ENCODE results near the gene HMGCR.

HMGCR gene

DNA sequence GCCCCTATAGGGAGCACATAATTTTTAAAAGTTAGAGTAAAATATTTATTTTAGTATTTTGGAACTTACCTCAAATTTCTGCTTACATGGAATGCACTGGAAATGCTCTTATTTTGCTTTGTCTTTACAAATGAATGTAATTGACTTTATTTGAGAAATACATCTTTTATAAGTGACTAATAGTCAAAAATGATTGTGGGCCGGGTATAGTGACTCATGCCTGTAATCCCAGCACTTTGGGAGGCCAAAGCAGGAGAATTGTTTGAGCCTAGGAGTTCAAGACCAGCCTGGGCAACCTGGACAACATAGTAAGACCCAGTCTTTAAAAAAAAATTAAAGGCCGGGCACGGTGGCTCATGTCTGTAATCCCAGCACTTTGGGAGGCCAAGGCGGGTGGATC lies 5.8 kb downstream of the HMGCR start:
- no peak overlapping the region for H3K27ac ChIP-seq (replicated peaks)
- TF ChIP-seq GABPA (IDR thresholded peaks at IDR 0.05; ENCODE audit: low read depth) (no peak), SPI1 (IDR thresholded peaks at IDR 0.05; ENCODE audit: borderline replicate concordance, low read depth) (no peak), POLR2AphosphoS5 (IDR thresholded peaks at IDR 0.05; ENCODE audit: low read depth) (no peak)
- TF ChIP-seq, protein P1, sequence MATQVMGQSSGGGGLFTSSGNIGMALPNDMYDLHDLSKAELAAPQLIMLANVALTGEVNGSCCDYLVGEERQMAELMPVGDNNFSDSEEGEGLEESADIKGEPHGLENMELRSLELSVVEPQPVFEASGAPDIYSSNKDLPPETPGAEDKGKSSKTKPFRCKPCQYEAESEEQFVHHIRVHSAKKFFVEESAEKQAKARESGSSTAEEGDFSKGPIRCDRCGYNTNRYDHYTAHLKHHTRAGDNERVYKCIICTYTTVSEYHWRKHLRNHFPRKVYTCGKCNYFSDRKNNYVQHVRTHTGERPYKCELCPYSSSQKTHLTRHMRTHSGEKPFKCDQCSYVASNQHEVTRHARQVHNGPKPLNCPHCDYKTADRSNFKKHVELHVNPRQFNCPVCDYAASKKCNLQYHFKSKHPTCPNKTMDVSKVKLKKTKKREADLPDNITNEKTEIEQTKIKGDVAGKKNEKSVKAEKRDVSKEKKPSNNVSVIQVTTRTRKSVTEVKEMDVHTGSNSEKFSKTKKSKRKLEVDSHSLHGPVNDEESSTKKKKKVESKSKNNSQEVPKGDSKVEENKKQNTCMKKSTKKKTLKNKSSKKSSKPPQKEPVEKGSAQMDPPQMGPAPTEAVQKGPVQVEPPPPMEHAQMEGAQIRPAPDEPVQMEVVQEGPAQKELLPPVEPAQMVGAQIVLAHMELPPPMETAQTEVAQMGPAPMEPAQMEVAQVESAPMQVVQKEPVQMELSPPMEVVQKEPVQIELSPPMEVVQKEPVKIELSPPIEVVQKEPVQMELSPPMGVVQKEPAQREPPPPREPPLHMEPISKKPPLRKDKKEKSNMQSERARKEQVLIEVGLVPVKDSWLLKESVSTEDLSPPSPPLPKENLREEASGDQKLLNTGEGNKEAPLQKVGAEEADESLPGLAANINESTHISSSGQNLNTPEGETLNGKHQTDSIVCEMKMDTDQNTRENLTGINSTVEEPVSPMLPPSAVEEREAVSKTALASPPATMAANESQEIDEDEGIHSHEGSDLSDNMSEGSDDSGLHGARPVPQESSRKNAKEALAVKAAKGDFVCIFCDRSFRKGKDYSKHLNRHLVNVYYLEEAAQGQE (IDR thresholded peaks at IDR 0.05; ENCODE audit: insufficient replicate concordance, low read depth) = no peak
- TF ChIP-seq, protein P2, sequence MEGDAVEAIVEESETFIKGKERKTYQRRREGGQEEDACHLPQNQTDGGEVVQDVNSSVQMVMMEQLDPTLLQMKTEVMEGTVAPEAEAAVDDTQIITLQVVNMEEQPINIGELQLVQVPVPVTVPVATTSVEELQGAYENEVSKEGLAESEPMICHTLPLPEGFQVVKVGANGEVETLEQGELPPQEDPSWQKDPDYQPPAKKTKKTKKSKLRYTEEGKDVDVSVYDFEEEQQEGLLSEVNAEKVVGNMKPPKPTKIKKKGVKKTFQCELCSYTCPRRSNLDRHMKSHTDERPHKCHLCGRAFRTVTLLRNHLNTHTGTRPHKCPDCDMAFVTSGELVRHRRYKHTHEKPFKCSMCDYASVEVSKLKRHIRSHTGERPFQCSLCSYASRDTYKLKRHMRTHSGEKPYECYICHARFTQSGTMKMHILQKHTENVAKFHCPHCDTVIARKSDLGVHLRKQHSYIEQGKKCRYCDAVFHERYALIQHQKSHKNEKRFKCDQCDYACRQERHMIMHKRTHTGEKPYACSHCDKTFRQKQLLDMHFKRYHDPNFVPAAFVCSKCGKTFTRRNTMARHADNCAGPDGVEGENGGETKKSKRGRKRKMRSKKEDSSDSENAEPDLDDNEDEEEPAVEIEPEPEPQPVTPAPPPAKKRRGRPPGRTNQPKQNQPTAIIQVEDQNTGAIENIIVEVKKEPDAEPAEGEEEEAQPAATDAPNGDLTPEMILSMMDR (IDR thresholded peaks at IDR 0.05; ENCODE audit: insufficient read depth, low read length) = no peak
- H3K27me3 ChIP-seq (ENCODE audit: insufficient read depth, poor library complexity, severe bottlenecking) = no peaks in the 10 kb centered on the region
- DNase-seq (ENCODE audit: low read depth in 1 of 2, low spot score in 1 of 2) = no peak
- no peak overlapping the region for H3K4me3 ChIP-seq (replicated peaks; ENCODE audit: insufficient read depth, low read length)

- Histone ChIP-seq H3K4me3 (replicated peaks; ENCODE audit: insufficient read depth, low read length) (no peak overlapping the region), H3K27ac (replicated peaks) (no peak overlapping the region), H3K27me3 (ENCODE audit: insufficient read depth, poor library complexity, severe bottlenecking) (no peaks in the 10 kb centered on the region)
- DNase-seq (ENCODE audit: low read depth in 1 of 2, low spot score in 1 of 2) = no peak
- TF ChIP-seq, protein P2 (IDR thresholded peaks at IDR 0.05; ENCODE audit: insufficient read depth, low read length) = no peak
- TF ChIP-seq, protein P1 (IDR thresholded peaks at IDR 0.05; ENCODE audit: insufficient replicate concordance, low read depth) = no peak
- TF ChIP-seq SPI1 (IDR thresholded peaks at IDR 0.05; ENCODE audit: borderline replicate concordance, low read depth) = no peak
- TF ChIP-seq GABPA (IDR thresholded peaks at IDR 0.05; ENCODE audit: low read depth) = no peak
- TF ChIP-seq POLR2AphosphoS5 (IDR thresholded peaks at IDR 0.05; ENCODE audit: low read depth) = no peak
Measured at GRCh38 chr5:75348241-75348640, 11.2 kb downstream of the HMGCR start.

DNA sequence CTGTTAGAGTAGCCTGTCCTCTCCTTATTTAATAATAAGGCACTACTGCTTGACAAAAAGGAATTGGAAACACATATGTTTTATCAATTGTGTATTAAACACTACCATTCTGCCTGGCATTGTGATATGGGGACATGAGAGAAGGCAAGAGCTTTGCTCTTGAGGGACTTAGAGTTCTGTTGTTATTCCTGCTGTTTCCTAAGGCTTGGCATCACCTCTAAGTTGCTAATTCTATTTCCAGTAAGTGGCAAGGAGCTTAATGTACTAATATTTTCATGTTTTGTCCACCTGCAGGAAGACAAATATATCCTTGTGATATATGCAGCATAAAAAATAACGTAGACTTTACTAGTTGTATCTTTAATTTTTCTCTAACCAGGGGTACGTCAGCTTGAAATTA lies 12.6 kb downstream of the HMGCR start:
- Histone ChIP-seq H3K4me3 (replicated peaks; ENCODE audit: insufficient read depth, low read length) (no peak overlapping the region), H3K27me3 (ENCODE audit: insufficient read depth, poor library complexity, severe bottlenecking) (no peaks in the 10 kb centered on the region), H3K27ac (replicated peaks) (no peak overlapping the region)
- TF ChIP-seq, protein P2 (IDR thresholded peaks at IDR 0.05; ENCODE audit: insufficient read depth, low read length) = no peak
- TF ChIP-seq SPI1 (IDR thresholded peaks at IDR 0.05; ENCODE audit: borderline replicate concordance, low read depth) (no peak), POLR2AphosphoS5 (IDR thresholded peaks at IDR 0.05; ENCODE audit: low read depth) (no peak), GABPA (IDR thresholded peaks at IDR 0.05; ENCODE audit: low read depth) (no peak)
- TF ChIP-seq, protein P1 (IDR thresholded peaks at IDR 0.05; ENCODE audit: insufficient replicate concordance, low read depth) = no peak
- no peak for DNase-seq (ENCODE audit: low read depth in 1 of 2, low spot score in 1 of 2)
